Measurements from ENCODE around the gene SAP30.

Gene SAP30

DNA sequence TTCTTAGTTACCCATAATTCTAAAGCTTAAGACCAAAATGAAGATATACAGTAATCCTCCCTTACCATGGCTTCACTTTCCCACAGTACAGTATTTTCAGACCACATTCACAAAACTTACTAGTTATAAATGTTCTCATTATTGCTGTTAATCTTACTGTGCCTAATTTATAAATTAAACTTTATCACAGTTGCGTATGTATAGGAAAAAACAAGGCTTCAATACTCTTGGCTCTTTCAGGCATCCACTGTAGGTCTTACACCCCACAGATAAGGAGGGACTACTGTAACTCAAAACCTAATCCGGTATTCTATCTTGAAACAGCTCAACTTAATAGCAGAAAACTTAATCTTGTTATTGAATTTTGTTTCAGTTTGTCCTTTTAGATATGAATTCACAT is 40.2 kb upstream of the SAP30 start:
- Histone ChIP-seq H3K79me2 (ENCODE audit: low read length) (peaks cover 52% of the 10 kb centered on the region), H3K27me3 (ENCODE audit: low read depth, low read length) (no peaks in the 10 kb centered on the region), H2AFZ (ENCODE audit: low read depth, low read length) (no peak overlapping the region), H3K9ac (ENCODE audit: low read length) (no peak overlapping the region), H3K4me2 (ENCODE audit: low read length) (no peak overlapping the region), H3K9me3 (ENCODE audit: insufficient read depth, low read length) (no peaks in the 10 kb centered on the region), H3K4me3 (ENCODE audit: low read length) (no peak overlapping the region), H4K20me1 (ENCODE audit: insufficient read depth, low read length) (peaks cover 15% of the 10 kb centered on the region), H3K27ac (ENCODE audit: low read length) (no peak overlapping the region), H3K4me1 (ENCODE audit: low read length) (peaks cover 13% of the 10 kb centered on the region), H3K36me3 (replicated peaks; ENCODE audit: low read depth, low read length) (peaks cover 72% of the 10 kb centered on the region)
- TF ChIP-seq, protein P1, sequence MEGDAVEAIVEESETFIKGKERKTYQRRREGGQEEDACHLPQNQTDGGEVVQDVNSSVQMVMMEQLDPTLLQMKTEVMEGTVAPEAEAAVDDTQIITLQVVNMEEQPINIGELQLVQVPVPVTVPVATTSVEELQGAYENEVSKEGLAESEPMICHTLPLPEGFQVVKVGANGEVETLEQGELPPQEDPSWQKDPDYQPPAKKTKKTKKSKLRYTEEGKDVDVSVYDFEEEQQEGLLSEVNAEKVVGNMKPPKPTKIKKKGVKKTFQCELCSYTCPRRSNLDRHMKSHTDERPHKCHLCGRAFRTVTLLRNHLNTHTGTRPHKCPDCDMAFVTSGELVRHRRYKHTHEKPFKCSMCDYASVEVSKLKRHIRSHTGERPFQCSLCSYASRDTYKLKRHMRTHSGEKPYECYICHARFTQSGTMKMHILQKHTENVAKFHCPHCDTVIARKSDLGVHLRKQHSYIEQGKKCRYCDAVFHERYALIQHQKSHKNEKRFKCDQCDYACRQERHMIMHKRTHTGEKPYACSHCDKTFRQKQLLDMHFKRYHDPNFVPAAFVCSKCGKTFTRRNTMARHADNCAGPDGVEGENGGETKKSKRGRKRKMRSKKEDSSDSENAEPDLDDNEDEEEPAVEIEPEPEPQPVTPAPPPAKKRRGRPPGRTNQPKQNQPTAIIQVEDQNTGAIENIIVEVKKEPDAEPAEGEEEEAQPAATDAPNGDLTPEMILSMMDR (IDR thresholded peaks at IDR 0.05; ENCODE audit: low read depth, low read length): no peak
- no peak for TF ChIP-seq EZH2phosphoT487 (IDR thresholded peaks at IDR 0.05; ENCODE audit: low read depth)

DNA sequence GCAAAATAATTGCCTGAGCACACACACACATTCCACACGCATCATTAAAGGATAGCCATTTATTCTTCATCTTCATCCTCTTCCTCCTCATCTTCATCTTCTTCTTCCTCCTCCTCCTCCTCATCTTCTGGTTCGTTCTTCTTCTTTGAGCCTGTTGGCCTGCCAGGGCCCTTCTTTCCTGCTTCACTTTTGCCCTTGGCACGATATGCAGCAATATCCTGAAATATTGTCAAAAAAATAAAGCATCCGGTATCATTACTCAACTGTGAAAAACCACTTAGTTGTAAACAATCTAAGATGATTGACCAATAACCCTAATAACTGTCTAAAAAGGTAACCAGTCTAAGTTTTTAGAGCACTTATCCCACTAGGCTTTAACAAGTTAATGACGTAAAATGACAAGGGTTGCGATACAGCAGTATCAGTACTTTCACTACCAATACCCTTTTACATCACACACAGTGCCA is 38.7 kb upstream of the SAP30 start:
- Histone ChIP-seq H3K9ac (ENCODE audit: low read length) (peak overlapping the region; percentile 100), H3K79me2 (ENCODE audit: low read length) (peaks cover 57% of the 10 kb centered on the region), H3K4me3 (ENCODE audit: low read length) (peak overlapping the region; percentile 91), H4K20me1 (ENCODE audit: insufficient read depth, low read length) (peaks cover 15% of the 10 kb centered on the region), H3K27ac (ENCODE audit: low read length) (peak overlapping the region; percentile 90), H3K27me3 (ENCODE audit: low read depth, low read length) (no peaks in the 10 kb centered on the region), H3K36me3 (replicated peaks; ENCODE audit: low read depth, low read length) (peaks cover 58% of the 10 kb centered on the region), H2AFZ (ENCODE audit: low read depth, low read length) (no peak overlapping the region), H3K4me1 (ENCODE audit: low read length) (peaks cover 25% of the 10 kb centered on the region), H3K4me2 (ENCODE audit: low read length) (peak overlapping the region; percentile 93), H3K9me3 (ENCODE audit: insufficient read depth, low read length) (no peaks in the 10 kb centered on the region)
- TF ChIP-seq, protein P1 (IDR thresholded peaks at IDR 0.05; ENCODE audit: low read depth, low read length): no peak
- TF ChIP-seq EZH2phosphoT487 (IDR thresholded peaks at IDR 0.05; ENCODE audit: low read depth): no peak

DNA sequence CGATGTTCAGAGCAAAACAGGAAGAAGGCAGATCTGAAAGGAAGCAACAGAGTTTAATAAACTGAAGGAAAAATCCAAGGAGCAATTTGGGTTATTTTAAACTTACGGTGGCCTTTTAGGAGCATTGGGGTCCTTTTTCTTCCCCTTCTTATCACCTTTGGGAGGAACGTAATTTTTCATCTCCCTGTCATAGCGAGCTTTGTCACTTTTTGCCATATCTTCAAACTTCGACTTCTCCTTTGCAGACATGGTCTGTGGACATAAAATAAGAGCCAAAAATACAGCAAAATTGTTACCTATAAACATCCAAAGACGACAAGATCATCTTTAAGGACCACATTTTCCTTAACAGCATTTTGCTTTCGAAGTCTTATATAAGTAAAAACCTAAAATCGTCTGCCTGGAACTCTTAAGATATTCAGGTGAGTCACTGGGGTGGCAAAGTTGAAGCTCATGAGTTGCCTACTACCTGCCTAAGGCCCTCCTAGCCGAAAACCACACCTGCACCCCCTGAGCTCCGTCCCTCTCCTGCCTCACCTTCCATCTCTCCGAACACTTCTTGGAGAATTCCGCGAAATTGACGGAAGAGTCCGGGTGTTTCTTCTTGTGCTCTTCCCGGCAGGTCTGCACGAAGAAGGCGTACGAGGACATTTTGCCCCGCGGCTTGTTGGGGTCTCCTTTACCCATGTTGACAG is 37.6 kb upstream of the SAP30 start:
- H3K9ac ChIP-seq (ENCODE audit: low read length): peak overlapping the region; percentile 100
- H3K36me3 ChIP-seq (replicated peaks; ENCODE audit: low read depth, low read length): peaks cover 50% of the 10 kb centered on the region
- peaks cover 15% of the 10 kb centered on the region for H4K20me1 ChIP-seq (ENCODE audit: insufficient read depth, low read length)
- peak overlapping the region; percentile 93 for H3K4me2 ChIP-seq (ENCODE audit: low read length)
- H3K9me3 ChIP-seq (ENCODE audit: insufficient read depth, low read length): no peaks in the 10 kb centered on the region
- H2AFZ ChIP-seq (ENCODE audit: low read depth, low read length): no peak overlapping the region
- H3K4me1 ChIP-seq (ENCODE audit: low read length): peaks cover 25% of the 10 kb centered on the region
- H3K79me2 ChIP-seq (ENCODE audit: low read length): peaks cover 60% of the 10 kb centered on the region
- TF ChIP-seq EZH2phosphoT487 (IDR thresholded peaks at IDR 0.05; ENCODE audit: low read depth): no peak
- TF ChIP-seq, protein P1 (IDR thresholded peaks at IDR 0.05; ENCODE audit: low read depth, low read length): no peak
- H3K27me3 ChIP-seq (ENCODE audit: low read depth, low read length): no peaks in the 10 kb centered on the region
- peak overlapping the region; percentile 91 for H3K4me3 ChIP-seq (ENCODE audit: low read length)
- peak overlapping the region; percentile 90 for H3K27ac ChIP-seq (ENCODE audit: low read length)

DNA sequence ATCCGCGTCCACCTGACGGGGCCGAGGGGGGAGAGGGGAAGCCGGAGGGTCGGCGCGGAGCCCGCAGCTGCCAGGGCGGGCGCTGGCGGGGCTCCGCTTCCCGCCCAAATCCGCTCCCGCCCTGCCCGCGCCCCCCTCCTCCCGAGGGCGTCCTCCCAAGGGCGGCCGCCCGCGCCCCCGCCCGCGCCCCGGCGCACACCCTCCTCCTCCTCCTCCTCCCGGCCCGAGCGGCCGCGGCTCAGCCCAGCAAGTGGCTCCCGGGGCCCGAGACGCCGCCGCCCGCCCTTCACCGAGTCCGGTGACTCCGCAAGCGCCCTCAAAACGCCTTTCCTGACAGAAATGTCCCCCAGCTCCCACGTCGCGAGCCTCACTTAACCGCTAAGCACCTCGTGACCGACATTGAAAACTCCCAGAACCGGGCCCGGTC is 37.1 kb upstream of the SAP30 start:
- H3K4me3 ChIP-seq (ENCODE audit: low read length): peak overlapping the region; percentile 91
- H3K4me1 ChIP-seq (ENCODE audit: low read length): peaks cover 25% of the 10 kb centered on the region
- no peaks in the 10 kb centered on the region for H3K9me3 ChIP-seq (ENCODE audit: insufficient read depth, low read length)
- peak overlapping the region; percentile 93 for H3K4me2 ChIP-seq (ENCODE audit: low read length)
- TF ChIP-seq, protein P1 (IDR thresholded peaks at IDR 0.05; ENCODE audit: low read depth, low read length): no peak
- no peak for TF ChIP-seq EZH2phosphoT487 (IDR thresholded peaks at IDR 0.05; ENCODE audit: low read depth)
- H3K27ac ChIP-seq (ENCODE audit: low read length): peak overlapping the region; percentile 90
- H2AFZ ChIP-seq (ENCODE audit: low read depth, low read length): peak overlapping the region; percentile 19; the same call in 1 of the 2 replicates
- no peaks in the 10 kb centered on the region for H3K27me3 ChIP-seq (ENCODE audit: low read depth, low read length)
- H4K20me1 ChIP-seq (ENCODE audit: insufficient read depth, low read length): peaks cover 15% of the 10 kb centered on the region
- H3K36me3 ChIP-seq (replicated peaks; ENCODE audit: low read depth, low read length): peaks cover 44% of the 10 kb centered on the region
- H3K9ac ChIP-seq (ENCODE audit: low read length): peak overlapping the region; percentile 100
- peaks cover 57% of the 10 kb centered on the region for H3K79me2 ChIP-seq (ENCODE audit: low read length)

All from OCI-LY3 (cell line).